Keratinocyte (primary cell): Measurements from ENCODE around the gene TNFAIP2. TPM values are rescaled to one million over a fixed set of nuclear protein-coding genes. Genes with fewer than 3 reads are reported as not detected.

ENCODE experiments used
- DNase-seq: peaks from one replicate; pipeline ENCODE4 v3.0.0-alpha.2; 2011; ENCODE audit warnings: low read depth, missing footprints, low spot score
- FAIRE-seq: peaks from 2 replicates; lab custom pipeline; 2011; peaks lifted over from hg19 to GRCh38; lab: Jason Lieb, UNC
- H2AFZ ChIP-seq: 2 replicates; pipeline ENCODE4 v1.6.0; 2012; ENCODE audit warnings: low read length, control low read depth, inconsistent platforms; ENCODE audit not compliant: control insufficient read depth
- H3K27ac ChIP-seq: 2 replicates; pipeline ENCODE4 v1.5.1; 2011; ENCODE audit warnings: low read length; ENCODE audit not compliant: control insufficient read depth, insufficient read depth
- H3K27me3 ChIP-seq: 3 replicates; pipeline ENCODE4 v1.6.0; 2011; ENCODE audit warnings: low read length; ENCODE audit not compliant: control insufficient read depth, insufficient read depth; ENCODE audit errors: extremely low read depth
- H3K36me3 ChIP-seq, 2 experiments: 2 replicates in 1 of 2; 3 replicates in 1 of 2; pipeline ENCODE4 v1.5.1; 2011; ENCODE audit warnings: low read length in 2 of 2, mild to moderate bottlenecking in 1 of 2; ENCODE audit not compliant: control insufficient read depth in 2 of 2, insufficient read depth in 2 of 2; ENCODE audit errors: extremely low read depth in 1 of 2
- H3K4me1 ChIP-seq: 3 replicates; pipeline ENCODE4 v1.5.1; 2011; ENCODE audit warnings: low read length; ENCODE audit not compliant: control insufficient read depth, insufficient read depth; ENCODE audit errors: extremely low read depth
- H3K4me2 ChIP-seq: 3 replicates; pipeline ENCODE4 v1.6.0; 2011; ENCODE audit warnings: low read depth, low read length; ENCODE audit not compliant: control insufficient read depth, insufficient read depth; ENCODE audit errors: extremely low read depth
- H3K4me3 ChIP-seq, 3 experiments: fragments of 200-600 bp in 1 of 3; sonication (generic) in 1 of 3; 2 replicates in 2 of 3; 3 replicates in 1 of 3; pipeline ENCODE4 v1.5.1; 2011 to 2016; ENCODE audit warnings: low read length in 3 of 3, mild to moderate bottlenecking in 3 of 3, control low read depth in 2 of 3, inconsistent platforms in 1 of 3, low read depth in 1 of 3, mixed read lengths in 1 of 3, mixed run types in 1 of 3, moderate library complexity in 1 of 3; ENCODE audit not compliant: control insufficient read depth in 2 of 3, insufficient read depth in 2 of 3; ENCODE audit errors: extremely low read depth in 1 of 3
- H3K79me2 ChIP-seq: 2 replicates; pipeline ENCODE4 v1.6.0; 2012; ENCODE audit warnings: low read length; ENCODE audit not compliant: control insufficient read depth, insufficient read depth
- H3K9ac ChIP-seq: 3 replicates; pipeline ENCODE4 v1.6.0; 2011; ENCODE audit warnings: low read length; ENCODE audit not compliant: control insufficient read depth, insufficient read depth; ENCODE audit errors: extremely low read depth
- H3K9me1 ChIP-seq: 3 replicates; pipeline ENCODE4 v1.6.0; 2011; ENCODE audit warnings: low read length; ENCODE audit not compliant: control insufficient read depth, insufficient read depth; ENCODE audit errors: extremely low read depth
- H3K9me3 ChIP-seq: 2 replicates; pipeline ENCODE4 v1.5.1; 2012; ENCODE audit warnings: low read depth, low read length; ENCODE audit not compliant: control insufficient read depth
- H4K20me1 ChIP-seq: 3 replicates; pipeline ENCODE4 v1.6.0; 2011; ENCODE audit warnings: low read length; ENCODE audit not compliant: control insufficient read depth, insufficient read depth; ENCODE audit errors: extremely low read depth
- CTCF ChIP-seq, 3 experiments: IDR thresholded peaks in 1 of 3; conservative IDR thresholded peaks in 1 of 3; optimal IDR thresholded peaks in 1 of 3; 2 replicates in 2 of 3; 3 replicates in 1 of 3; pipeline versions ENCODE3 to v1.5.1; 2011; ENCODE audit warnings: low read length in 3 of 3, mild to moderate bottlenecking in 3 of 3, moderate library complexity in 2 of 3, control low read depth in 1 of 3, inconsistent platforms in 1 of 3; ENCODE audit not compliant: insufficient read depth in 2 of 3; ENCODE audit errors: extremely low read depth in 1 of 3
- EZH2 ChIP-seq: IDR thresholded peaks from one replicate; pipeline ENCODE4 v1.6.1; 2012; ENCODE audit warnings: inconsistent platforms, mild to moderate bottlenecking, low read length, moderate library complexity
- dilution Hi-C: fragments of 300-500 bp; cut with MboI; formaldehyde crosslinking; loops from one replicate; pipeline ENCODE4 v1.7.0; 2020; ENCODE audit warnings: low sequenced_read_pairs; ENCODE audit not compliant: extremely low pct_ligation_motif_present
- polyA plus RNA-seq, 5 experiments: library from polyadenylated mRNA; depleted of rRNA in 3 of 5; stranded (reverse) in 3 of 5; stranded (forward) in 1 of 5; unstranded in 1 of 5; fragments of >200 nt; gene quantifications; 1 replicate in 1 of 5; 2 replicates in 3 of 5; 3 replicates in 1 of 5; pipeline versions ENCODE4 v1.2.1 to v1.2.3, GENCODE V29; 2011 to 2012; ENCODE audit warnings: missing spikeins in 2 of 5, low read depth in 1 of 5, low replicate concordance in 1 of 5

Gene TNFAIP2
- polyA plus RNA-seq, 1 donor (not counting 4 experiments of a cell fraction or from before 2014, with no cell fraction given) = 0.71 TPM

- no peak for FAIRE-seq
- DNase-seq = no peak
- Histone ChIP-seq H3K27ac (no peak within 1 kb of the TSS), H3K4me2 (no peak within 1 kb of the TSS), H3K9me3 (no peaks in the 10 kb centered on the region), H3K4me1 (no peaks in the 10 kb centered on the region), H3K4me3 (no peak within 1 kb of the TSS), H3K27me3 (peaks cover 24% of the 10 kb centered on the region), H4K20me1 (no peaks in the 10 kb centered on the region), H2AFZ (no peak within 1 kb of the TSS), H3K9ac (no peak within 1 kb of the TSS), H3K36me3 (no peaks in the 10 kb centered on the region), H3K79me2 (no peaks in the 10 kb centered on the region), H3K9me1 (no peaks in the 10 kb centered on the region)
- dilution Hi-C loops = no loop called here
- TF ChIP-seq EZH2 (no peak), CTCF (optimal IDR thresholded peaks at IDR 0.05 in 1 of 3, IDR thresholded peaks at IDR 0.05 in 1 of 3, conservative IDR thresholded peaks at IDR 0.05 in 1 of 3; ENCODE audit: extremely low read depth in 1 of 3, insufficient read depth in 2 of 3, low read length in 3 of 3) (no peak)
Measured at GRCh38 chr14:103094406-103095209, 28.7 kb upstream of the TNFAIP2 start, which contains the start of gene EXOC3L4. Gene EXOC3L4 (plus strand): TSS chr14:103094725. CDS start chr14:103100220, 5,495 bp downstream.

GRCh38 chr14:103095210-103095778 lies 28.0 kb upstream of the TNFAIP2 start:
- H3K79me2 ChIP-seq = no peaks in the 10 kb centered on the region

More at GRCh38 chr14:103095210-103095778, 28.0 kb upstream of the TNFAIP2 start:
- DNase-seq (no peak), FAIRE-seq (no peak)
- no peak for TF ChIP-seq EZH2
- no peak for TF ChIP-seq CTCF (optimal IDR thresholded peaks at IDR 0.05 in 1 of 3, IDR thresholded peaks at IDR 0.05 in 1 of 3, conservative IDR thresholded peaks at IDR 0.05 in 1 of 3; ENCODE audit: extremely low read depth in 1 of 3, insufficient read depth in 2 of 3, low read length in 3 of 3)
- no peak overlapping the region for H3K4me2 ChIP-seq
- H3K27ac ChIP-seq = no peak overlapping the region
- no peaks in the 10 kb centered on the region for H3K9me3 ChIP-seq
- no peaks in the 10 kb centered on the region for H3K36me3 ChIP-seq
- no peak overlapping the region for H3K4me3 ChIP-seq
- peaks cover 23% of the 10 kb centered on the region for H3K27me3 ChIP-seq
- H3K4me1 ChIP-seq = no peaks in the 10 kb centered on the region
- no peak overlapping the region for H3K9ac ChIP-seq
- no peaks in the 10 kb centered on the region for H4K20me1 ChIP-seq
- H3K9me1 ChIP-seq = no peaks in the 10 kb centered on the region
- H2AFZ ChIP-seq = no peak overlapping the region
- dilution Hi-C loops = no loop called here
